ENCODE results near the gene SMIM1.
"Not testable (repeated sequence)": the region's sequence is repeated elsewhere in the genome, so short reads cannot be mapped to it uniquely, and the experiment has no call there.

The SMIM1 gene

GRCh38 chr1:3795453-3796214, 23.1 kb downstream of the SMIM1 start:
- DNase-seq (ENCODE audit: low read depth in 2 of 2), result no peak

DNA sequence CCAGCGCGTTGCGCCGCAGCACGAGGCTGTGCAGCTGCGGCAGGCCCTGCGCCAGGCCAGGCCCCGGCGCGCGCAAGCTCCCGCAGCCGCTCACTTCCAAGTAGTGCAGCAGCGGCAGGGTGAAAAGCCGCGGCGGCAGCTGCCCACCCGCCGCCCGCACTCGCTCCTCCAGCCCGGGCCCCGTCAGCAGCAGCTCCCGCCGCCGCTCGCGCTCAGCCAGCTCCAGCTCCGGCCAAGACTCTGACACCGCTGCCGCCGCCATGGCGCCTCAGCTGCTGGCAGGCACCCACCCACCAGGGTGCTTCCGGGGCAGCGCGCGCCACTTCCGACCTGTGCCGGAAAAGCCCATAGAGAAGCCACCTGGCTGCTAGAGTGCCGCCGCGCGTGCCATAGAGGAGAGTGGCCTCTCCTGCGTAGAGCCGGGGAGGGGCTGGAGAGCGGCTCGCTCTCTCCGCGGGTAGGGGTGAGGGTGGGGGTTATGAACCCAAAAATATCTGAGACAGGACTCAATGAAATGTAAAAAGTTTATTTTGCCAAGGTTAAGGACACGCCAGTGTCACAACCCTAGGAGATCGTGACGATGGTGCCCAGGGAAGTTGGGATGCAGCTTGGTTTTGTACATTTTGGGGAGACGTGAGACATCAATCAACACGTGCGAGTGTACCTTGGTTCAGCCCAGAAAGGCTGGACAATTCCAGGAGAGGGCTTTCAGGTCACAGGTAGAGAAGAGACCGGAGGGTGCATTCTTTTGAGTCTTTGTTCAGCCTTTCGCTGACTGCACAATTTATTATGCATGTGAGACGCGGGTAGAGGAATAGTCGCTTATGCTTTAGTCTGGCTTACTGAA, 23.9 kb downstream of the SMIM1 start, which contains the start of gene LRRC47:
TSS of gene LRRC47 (minus strand) at position 284 of the 847 bp plus-strand sequence. CDS start at position 262, 22 bp downstream.
- peak; percentile 87 to 89 for DNase-seq (ENCODE audit: low read depth in 2 of 2)

- DNase-seq (ENCODE audit: low read depth in 2 of 2), result no peak
These were observed 27.6 kb downstream of the SMIM1 start for GRCh38 chr1:3799976-3800685.

DNA sequence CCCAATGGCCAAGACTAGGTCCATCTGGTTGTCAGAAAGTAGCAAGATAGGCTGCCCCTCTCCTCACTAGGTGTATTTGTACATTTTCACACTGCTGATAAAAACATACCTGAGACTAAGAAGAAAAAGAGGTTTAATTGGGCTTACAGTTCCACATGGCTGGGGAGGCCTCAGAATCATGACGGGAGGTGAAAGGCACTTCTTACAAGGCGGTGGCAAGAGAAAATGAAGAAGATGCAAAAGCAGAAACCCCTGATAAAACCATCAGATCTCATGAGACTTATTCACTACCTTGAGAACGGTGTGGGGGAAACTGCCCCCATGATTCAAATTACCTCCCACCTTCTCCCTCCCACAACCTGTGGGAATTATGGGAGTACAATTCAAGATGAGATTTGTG, 28.2 kb downstream of the SMIM1 start:
- DNase-seq (ENCODE audit: low read depth in 2 of 2), result not testable (repeated sequence)

- no peak for DNase-seq (ENCODE audit: low read depth in 2 of 2)
These were observed 31.5 kb downstream of the SMIM1 start for GRCh38 chr1:3803905-3804626.

GRCh38 chr1:3804627-3804944, 32.0 kb downstream of the SMIM1 start:
- DNase-seq (ENCODE audit: low read depth in 2 of 2), result not testable (repeated sequence)

- no peak for DNase-seq (ENCODE audit: low read depth in 2 of 2)
These were observed 32.5 kb downstream of the SMIM1 start for GRCh38 chr1:3805038-3805437.

DNA sequence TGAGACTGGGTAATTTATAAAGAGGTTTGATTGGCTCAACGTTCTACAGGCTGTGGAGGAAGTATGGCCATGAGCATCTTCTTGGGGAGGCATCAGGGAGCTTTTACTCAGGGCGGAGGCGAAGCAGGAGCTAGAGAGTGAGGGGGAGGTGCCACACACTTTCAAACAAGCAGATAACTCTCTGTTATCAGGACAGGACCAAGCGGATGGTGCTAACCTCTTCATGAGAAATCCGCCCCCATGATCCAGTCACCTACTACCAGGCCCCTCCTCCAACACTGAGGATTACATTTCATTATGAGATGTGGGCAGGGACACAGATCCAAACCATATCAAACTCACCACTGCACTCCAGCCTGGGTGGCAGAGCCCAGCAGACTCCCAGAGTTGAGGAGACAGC, 35.2 kb downstream of the SMIM1 start:
- no peak for DNase-seq (ENCODE audit: low read depth in 2 of 2)

- DNase-seq (ENCODE audit: low read depth in 2 of 2), result no peak
These were observed 37.1 kb downstream of the SMIM1 start for GRCh38 chr1:3809680-3810079.

DNA sequence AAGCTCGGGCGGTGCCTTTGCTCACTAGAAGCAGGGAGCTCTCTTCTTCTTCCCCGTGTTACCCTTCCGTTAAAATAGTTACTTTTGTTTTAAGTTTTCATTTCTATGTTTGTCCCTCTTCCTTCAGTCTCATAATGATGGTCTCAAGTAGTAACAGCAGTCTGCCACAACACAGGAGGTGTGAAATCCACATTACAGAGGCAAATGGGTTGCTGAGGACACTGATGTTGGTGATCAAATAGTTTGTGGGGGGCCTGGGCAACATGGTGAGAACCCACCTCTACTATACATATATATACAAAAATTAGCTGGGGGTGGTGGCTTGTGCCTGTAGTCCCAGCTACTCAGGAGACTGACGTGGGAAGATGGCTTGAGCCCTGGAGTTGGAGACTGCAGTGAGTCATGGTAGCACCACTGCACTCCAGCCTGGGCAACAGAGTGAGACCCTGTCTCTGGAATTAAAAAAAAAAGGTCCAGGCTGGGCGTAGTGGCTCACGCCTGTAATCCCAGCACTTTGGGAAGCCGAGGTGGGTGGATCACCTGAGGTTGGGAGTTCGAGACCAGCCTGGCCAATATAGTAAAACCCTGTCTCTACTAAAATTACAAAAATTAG, 37.7 kb downstream of the SMIM1 start:
- DNase-seq (ENCODE audit: low read depth in 2 of 2), result not testable (repeated sequence)

- DNase-seq (ENCODE audit: low read depth in 2 of 2), result no peak
These were observed 39.0 kb downstream of the SMIM1 start for GRCh38 chr1:3811595-3811911.

DNA sequence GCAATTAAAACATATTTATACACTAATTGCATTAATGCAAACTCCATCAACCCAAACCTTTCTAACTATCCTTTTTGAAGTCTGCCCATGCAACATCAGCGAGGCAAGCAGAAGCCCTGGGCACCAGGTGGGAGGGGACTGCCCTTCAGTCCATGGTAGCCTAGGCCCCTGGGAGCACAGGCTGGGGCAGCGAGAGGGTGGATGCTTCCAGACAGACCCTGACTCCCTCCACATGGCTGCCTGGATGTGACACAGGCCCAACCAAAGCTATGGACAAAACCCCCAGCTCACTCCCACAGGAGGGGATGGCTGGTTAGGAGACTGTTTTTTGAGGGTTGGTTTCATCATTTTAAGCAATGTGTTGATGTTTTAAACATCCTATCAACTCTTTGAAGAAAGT, 41.5 kb downstream of the SMIM1 start:
- no peak for DNase-seq (ENCODE audit: low read depth in 2 of 2)

- no peak for DNase-seq (ENCODE audit: low read depth in 2 of 2)
These were observed 42.4 kb downstream of the SMIM1 start for GRCh38 chr1:3814771-3815561.

DNA sequence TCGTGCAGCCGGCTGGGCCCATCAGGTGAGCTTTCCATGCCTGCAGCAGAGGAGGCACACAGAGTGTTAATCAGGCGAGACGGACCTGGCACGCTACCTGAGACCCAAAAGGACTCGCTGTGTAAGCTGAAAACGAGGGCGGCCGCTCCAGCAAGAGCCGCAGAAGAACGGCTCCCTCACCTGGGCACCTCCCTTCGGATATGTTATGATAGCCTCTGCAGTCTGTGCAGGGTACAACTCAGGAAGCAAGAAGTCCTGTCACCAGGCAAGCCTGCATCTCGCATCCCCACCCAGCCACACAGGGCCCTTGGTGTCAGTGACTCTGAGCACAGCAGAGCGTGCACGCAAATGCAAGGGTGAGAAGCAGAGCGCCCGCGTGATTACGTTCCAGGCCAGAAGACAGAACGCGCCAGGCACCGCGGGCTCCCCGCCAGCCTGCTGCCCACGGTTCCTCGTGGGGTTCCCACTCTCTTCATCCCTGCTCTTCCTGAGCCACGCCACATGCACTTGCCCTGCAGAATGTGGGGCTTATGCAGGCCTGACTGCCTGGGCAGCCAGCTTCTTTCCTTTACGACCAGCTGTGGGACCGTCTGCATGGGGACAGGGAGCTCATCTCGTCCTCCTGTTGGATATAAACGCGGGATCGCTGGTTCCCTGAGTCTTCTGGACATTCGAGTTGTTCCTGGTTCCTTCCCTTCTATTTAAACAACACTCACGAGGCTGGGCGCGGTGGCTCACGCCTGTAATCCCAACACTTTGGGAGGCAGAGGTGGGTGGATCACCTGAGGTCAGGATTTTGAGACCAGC, 44.0 kb downstream of the SMIM1 start:
- no peak for DNase-seq (ENCODE audit: low read depth in 2 of 2)

GRCh38 chr1:3817138-3817740, 44.7 kb downstream of the SMIM1 start:
- DNase-seq (ENCODE audit: low read depth in 2 of 2), result no peak

DNA sequence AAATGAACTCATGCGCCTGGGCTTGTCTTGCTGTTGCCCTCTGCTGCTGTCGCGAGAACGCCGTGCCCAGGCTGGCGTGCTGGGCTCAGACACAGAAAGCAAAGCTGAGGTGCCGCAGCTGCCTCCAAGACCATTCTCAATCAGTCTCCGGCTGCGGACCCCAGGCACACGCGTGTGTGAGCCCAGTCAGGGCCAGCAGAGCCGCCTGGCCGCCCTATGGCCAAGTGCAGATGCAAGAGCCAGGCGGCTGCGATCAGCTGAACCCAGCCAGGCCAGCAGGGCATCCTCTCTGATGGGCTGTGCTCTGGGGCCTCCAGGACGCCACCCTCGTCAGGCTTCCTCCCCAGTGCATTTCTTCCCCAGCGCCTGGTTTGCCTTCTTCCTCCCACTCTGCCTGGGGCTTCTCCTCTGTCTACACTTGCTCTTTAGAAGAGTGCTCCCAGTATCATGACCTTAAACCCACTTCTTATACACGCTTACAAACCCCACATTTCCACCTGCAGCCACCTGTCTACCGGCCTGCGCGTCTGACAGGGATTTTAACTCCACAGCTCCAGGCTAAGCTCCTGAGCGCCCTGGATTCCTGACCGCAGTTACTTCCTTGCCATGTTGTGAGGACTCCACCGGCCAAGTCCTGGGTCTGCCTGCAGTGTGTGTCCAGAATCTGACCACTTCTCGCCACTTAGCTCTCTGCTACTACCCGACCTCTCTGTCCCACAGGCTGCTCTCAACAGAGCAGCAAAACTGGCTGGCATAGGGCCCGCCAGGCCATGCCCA, 45.5 kb downstream of the SMIM1 start:
- no peak for DNase-seq (ENCODE audit: low read depth in 2 of 2)

GRCh38 chr1:3819771-3820200, 47.2 kb downstream of the SMIM1 start:
- DNase-seq (ENCODE audit: low read depth in 2 of 2), result no peak

DNA sequence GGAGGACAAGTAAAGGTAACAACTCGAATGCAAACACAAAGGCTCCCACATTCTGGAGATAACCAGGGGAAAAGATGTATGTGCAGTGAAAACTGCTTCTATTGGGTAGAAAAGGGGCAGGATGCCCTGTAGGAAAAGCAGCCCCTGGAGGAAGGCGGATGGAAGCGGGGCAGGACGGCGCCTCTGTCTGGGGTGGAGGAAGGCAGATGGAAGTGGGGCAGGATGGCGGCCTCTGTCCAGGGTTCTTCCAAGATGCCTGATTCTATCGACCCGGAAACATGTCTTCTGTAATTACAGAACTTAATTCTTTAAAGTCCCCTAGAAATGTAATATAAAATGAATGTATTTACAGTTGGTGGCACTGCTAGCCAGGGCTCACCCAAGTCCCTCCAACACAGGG, 47.8 kb downstream of the SMIM1 start:
- DNase-seq (ENCODE audit: low read depth in 2 of 2), result no peak

DNA sequence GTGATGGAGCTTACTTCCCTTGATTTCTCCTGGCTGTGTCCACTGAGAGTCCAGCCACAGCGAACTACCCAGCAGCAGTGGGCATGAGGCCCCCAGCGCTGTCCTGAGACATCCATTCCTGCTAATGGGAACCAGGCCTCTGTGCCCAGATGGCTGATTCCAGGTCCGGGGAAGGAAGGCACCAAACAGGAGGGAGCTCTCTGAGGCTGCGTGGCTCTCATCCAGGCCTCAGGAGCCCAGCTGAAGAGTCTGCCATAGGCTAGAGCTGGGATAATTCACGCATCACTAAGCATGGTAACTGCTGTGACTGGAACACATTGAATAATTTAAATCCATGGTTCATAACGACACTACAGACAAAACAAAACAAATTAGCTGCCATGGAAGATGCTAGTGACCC, 48.5 kb downstream of the SMIM1 start:
- no peak for DNase-seq (ENCODE audit: low read depth in 2 of 2)
